IMR-90 (cell line): ENCODE measurements around the gene PCDH12. TPM values are rescaled to one million over a fixed set of nuclear protein-coding genes. Genes with fewer than 3 reads are reported as not detected.
A peak's percentile ranks its signal among the peaks of the same experiment; 100 is the strongest.

ENCODE experiments used
- ATAC-seq: fragments of 200-7000 bp; cut with Tn5 transposase; 2 replicates; pipeline ENCODE4 v1.9.1; 2020; ENCODE audit warnings: low read depth, mild to moderate bottlenecking, moderate library complexity
- BruUV-seq: library from RNA; stranded (reverse); fragments of 400-500 nt; replicated peaks from 2 replicates; lab custom pipeline; 2021; lab: Mats Ljungman, UMichigan
- CTCF ChIA-PET: fragments of 300-600 bp; formaldehyde crosslinking; extraction: SDS; loops from one replicate; lab custom pipeline; 2021; ENCODE audit warnings: antibody characterized with exemption; lab: Yijun Ruan, JAX
- POLR2A ChIA-PET: fragments of 300-600 bp; sonication (Branson Sonifier 250); formaldehyde crosslinking; loops from one replicate; lab custom pipeline; 2022; ENCODE audit warnings: antibody characterized with exemption; ENCODE audit not compliant: unreplicated experiment; lab: Charles Lee
- DNase-seq: peaks from one replicate; pipeline ENCODE4 v3.0.0; 2013
- H2AFZ ChIP-seq: replicated peaks from 2 replicates; pipeline ENCODE3; 2013; ENCODE audit warnings: low read length, mild to moderate bottlenecking; ENCODE audit not compliant: poor library complexity
- H2AK5ac ChIP-seq: 2 replicates; pipeline ENCODE4 v1.6.1; 2013; ENCODE audit warnings: low read depth, low read length, inconsistent platforms
- H2AK9ac ChIP-seq: replicated peaks from 2 replicates; pipeline ENCODE3; 2013; ENCODE audit warnings: mild to moderate bottlenecking, low read depth, low read length, moderate library complexity; ENCODE audit not compliant: poor library complexity
- H2BK120ac ChIP-seq: 2 replicates; pipeline ENCODE4 v1.6.1; 2013; ENCODE audit warnings: low read depth, low read length, inconsistent platforms
- H2BK15ac ChIP-seq: 3 replicates; pipeline ENCODE4 v1.6.1; 2013; ENCODE audit warnings: low read depth, low read length, inconsistent platforms
- H2BK20ac ChIP-seq: 2 replicates; pipeline ENCODE4 v1.6.1; 2013; ENCODE audit warnings: low read depth, mild to moderate bottlenecking, inconsistent platforms, low read length, moderate library complexity
- H2BK5ac ChIP-seq: 2 replicates; pipeline ENCODE4 v1.6.1; 2013; ENCODE audit warnings: mild to moderate bottlenecking, low read depth, low read length, inconsistent platforms; ENCODE audit not compliant: poor library complexity, severe bottlenecking
- H3K14ac ChIP-seq: replicated peaks from 2 replicates; pipeline ENCODE4 v1.6.1; 2013; ENCODE audit warnings: low read depth, low read length, inconsistent platforms
- H3K18ac ChIP-seq: 2 replicates; pipeline ENCODE4 v1.6.1; 2013; ENCODE audit warnings: low read depth, low read length, control low read depth
- H3K23ac ChIP-seq: 2 replicates; pipeline ENCODE4 v1.6.1; 2013; ENCODE audit warnings: low read depth, low read length, inconsistent platforms
- H3K27ac ChIP-seq: 2 replicates; pipeline ENCODE4 v1.5.1; 2013; ENCODE audit warnings: mild to moderate bottlenecking, control low read depth, low read length; ENCODE audit not compliant: insufficient read depth
- H3K27me3 ChIP-seq: 2 replicates; pipeline ENCODE4 v1.6.1; 2013; ENCODE audit warnings: low read length; ENCODE audit not compliant: control insufficient read depth, insufficient read depth
- H3K36me3 ChIP-seq: 2 replicates; pipeline ENCODE4 v1.6.1; 2013; ENCODE audit warnings: low read length, mixed read lengths; ENCODE audit not compliant: control insufficient read depth, insufficient read depth
- H3K4ac ChIP-seq: 2 replicates; pipeline ENCODE4 v1.6.1; 2013; ENCODE audit warnings: low read depth, low read length, inconsistent platforms
- H3K4me1 ChIP-seq: 2 replicates; pipeline ENCODE4 v1.6.1; 2013; ENCODE audit warnings: low read length, mixed read lengths; ENCODE audit not compliant: control insufficient read depth, insufficient read depth
- H3K4me2 ChIP-seq: 2 replicates; pipeline ENCODE4 v1.6.1; 2013; ENCODE audit warnings: low read depth, mild to moderate bottlenecking, control low read depth, low read length, moderate library complexity
- H3K4me3 ChIP-seq: 2 replicates; pipeline ENCODE4 v1.5.1; 2013; ENCODE audit warnings: low read depth, mild to moderate bottlenecking, control low read depth, low read length, moderate library complexity; ENCODE audit not compliant: insufficient read depth
- H3K56ac ChIP-seq: 2 replicates; pipeline ENCODE4 v1.6.1; 2013; ENCODE audit warnings: low read length, inconsistent platforms; ENCODE audit not compliant: insufficient read depth; ENCODE audit errors: extremely low read depth
- H3K79me1 ChIP-seq, 2 experiments: 2 replicates each; pipeline ENCODE4 v1.6.1; 2013; ENCODE audit warnings: low read length in 2 of 2, inconsistent platforms in 1 of 2, low read depth in 1 of 2
- H3K9ac ChIP-seq: 2 replicates; pipeline ENCODE4 v1.6.1; 2013; ENCODE audit warnings: low read depth, low read length, control low read depth
- H3K9me1 ChIP-seq: 2 replicates; pipeline ENCODE4 v1.6.1; 2013; ENCODE audit warnings: low read length, inconsistent platforms; ENCODE audit not compliant: insufficient read depth
- H3K9me3 ChIP-seq: 2 replicates; pipeline ENCODE4 v1.6.1; 2013; ENCODE audit warnings: low read length; ENCODE audit not compliant: control insufficient read depth, insufficient read depth
- H4K20me1 ChIP-seq: 2 replicates; pipeline ENCODE4 v1.6.1; 2013; ENCODE audit warnings: low read length, inconsistent platforms; ENCODE audit not compliant: insufficient read depth
- H4K5ac ChIP-seq: 2 replicates; pipeline ENCODE4 v1.6.1; 2013; ENCODE audit warnings: mild to moderate bottlenecking, low read depth, low read length, control low read depth
- H4K8ac ChIP-seq, 2 experiments: 2 replicates each; pipeline ENCODE4 v1.6.1; 2013; ENCODE audit warnings: low read depth in 2 of 2, low read length in 2 of 2, control low read depth in 1 of 2, inconsistent platforms in 1 of 2
- H4K91ac ChIP-seq: 2 replicates; pipeline ENCODE4 v1.6.1; 2013; ENCODE audit warnings: low read depth, low read length, inconsistent platforms; ENCODE audit not compliant: insufficient read depth
- MAFK ChIP-seq: IDR thresholded peaks from 2 replicates; pipeline ENCODE4 v1.6.1; 2012; ENCODE audit warnings: low read depth, low read length, improper control_type of control experiment
- SMC3 ChIP-seq: fragments of 150-350 bp; IDR thresholded peaks from 2 replicates; pipeline ENCODE4 v1.6.1; 2016; ENCODE audit warnings: low read depth, mild to moderate bottlenecking, antibody characterized with exemption, low read length, moderate library complexity
- WGBS, 2 experiments: methylation state at CpG; one replicate each; pipeline versions ENCODE4 v1.1.5 to v1.1.7; 2013; ENCODE audit warnings: missing lambda C conversion rate in 2 of 2; ENCODE audit not compliant: insufficient read length in 1 of 2; ENCODE audit errors: extremely low coverage in 2 of 2; 5-methylcytosine and 5-hydroxymethylcytosine counted together
- dilution Hi-C: fragments of 300-500 bp; cut with HindIII; formaldehyde crosslinking; loops from one replicate; pipeline ENCODE4 v1.14.3; 2018; ENCODE audit warnings: low sequenced_read_pairs; ENCODE audit not compliant: unreplicated experiment
- in situ Hi-C: fragments of 300-500 bp; cut with MboI; formaldehyde crosslinking; loops from 3 replicates; pipeline ENCODE4 v1.14.3; 2019; ENCODE audit warnings: low sequenced_read_pairs, inconsistent platforms, mixed read lengths
- intact Hi-C: fragments of 100-400 bp; cut with micrococcal nuclease; formaldehyde crosslinking; loops from 2 replicates; pipeline ENCODE4 v1.10.0; 2022
- polyA plus RNA-seq, 3 experiments: library from polyadenylated mRNA; depleted of rRNA; stranded (reverse); fragments of >200 nt; gene quantifications; 2 replicates each; pipeline ENCODE4 v1.2.3, GENCODE V29; 2012; ENCODE audit warnings: low replicate concordance in 1 of 3
- total RNA-seq: library from RNA; depleted of rRNA; stranded (reverse); fragments of >200 nt; gene quantifications from 2 replicates; pipeline ENCODE4 v1.2.3, GENCODE V29; 2012

The PCDH12 gene
- total and polyA plus RNA-seq, 2 of the 4 experiments (the other 2 are of a cell fraction) = 0.02 to 0.18 TPM

DNA sequence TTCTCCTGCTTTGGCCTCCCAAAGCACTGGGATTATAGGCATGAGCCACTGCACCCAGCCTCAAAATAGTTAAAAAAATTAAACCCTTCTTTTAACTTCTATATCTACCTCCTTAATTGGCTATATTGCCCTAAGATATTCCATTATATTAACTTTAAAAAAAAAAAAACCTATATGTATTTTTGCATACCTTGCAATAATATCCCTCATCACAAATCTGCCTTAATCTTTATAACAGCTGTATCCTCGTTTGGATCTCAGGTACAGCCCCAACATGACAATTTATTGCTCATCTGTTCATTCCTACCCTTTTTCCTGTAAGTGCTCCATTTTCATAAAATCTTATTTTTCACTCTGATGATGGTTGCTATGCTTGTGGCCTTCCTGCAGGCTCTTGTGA is 42.2 kb upstream of the PCDH12 start:
- no peak for DNase-seq
- no peak for TF ChIP-seq SMC3
- peak; percentile 62 for TF ChIP-seq MAFK
- in situ Hi-C loops = no loop called here
- H2BK5ac ChIP-seq = no peak overlapping the region
- no peaks in the 10 kb centered on the region for H3K9me3 ChIP-seq
- H3K23ac ChIP-seq = no peak overlapping the region
- H2AK9ac ChIP-seq = no peak overlapping the region
- H2BK15ac ChIP-seq = no peak overlapping the region
- no peak overlapping the region for H2AK5ac ChIP-seq
- H3K79me1 ChIP-seq = peaks cover 0 to 7% of the 10 kb centered on the region in 2 experiments; a peak in 2 of 4 replicates
- intact Hi-C loops = no loop called here
- no peak overlapping the region for H3K4me2 ChIP-seq
- no peak overlapping the region for H4K5ac ChIP-seq
- H4K20me1 ChIP-seq = 0 out of 2 replicates have a peak, but pooled peaks cover 4% of the 10 kb centered on the region
- H3K36me3 ChIP-seq = peaks cover 34% of the 10 kb centered on the region
- no TSS peak for BruUV-seq
- no peak overlapping the region for H3K4ac ChIP-seq
- WGBS, 2 experiments = no CpG with 5 or more reads among the region's 1 CpG
- dilution Hi-C loops = no loop called here
- POLR2A ChIA-PET = no interaction called here
- no peak overlapping the region for H3K56ac ChIP-seq
- no peak overlapping the region for H3K4me3 ChIP-seq
- CTCF ChIA-PET = interaction anchor here (0.7 kb wide), 2 partner anchors 9 to 140 kb away, joined by 3 to 4 read pairs; no protein-coding TSS in a partner anchor
- no peak overlapping the region for H3K27ac ChIP-seq
- no peak overlapping the region for H2AFZ ChIP-seq
- H3K14ac ChIP-seq = no peak overlapping the region
- H3K9me1 ChIP-seq = peaks cover 6% of the 10 kb centered on the region
- H3K27me3 ChIP-seq = no peaks in the 10 kb centered on the region
- H3K18ac ChIP-seq = no peak overlapping the region
- H4K91ac ChIP-seq = no peak overlapping the region
- H3K4me1 ChIP-seq = no peaks in the 10 kb centered on the region; the same call in 1 of the 2 replicates
- H2BK120ac ChIP-seq = no peak overlapping the region
- no peak overlapping the region for H3K9ac ChIP-seq
- H4K8ac ChIP-seq = no peak overlapping the region
- no peak for ATAC-seq
- H2BK20ac ChIP-seq = no peak overlapping the region
